NCI-H146 treated with DMSO at 0.1 percent for 48 hours (cell line): Measurements from ENCODE around the gene RABGAP1.
"Not testable (repeated sequence)": the region's sequence is repeated elsewhere in the genome, so short reads cannot be mapped to it uniquely, and the experiment has no call there.

Experiments used
- DNase-seq: peaks from one replicate; lab custom pipeline; 2025; ENCODE audit not compliant: unreplicated experiment; lab: John Stamatoyannopoulos, UW

RABGAP1 gene

DNA sequence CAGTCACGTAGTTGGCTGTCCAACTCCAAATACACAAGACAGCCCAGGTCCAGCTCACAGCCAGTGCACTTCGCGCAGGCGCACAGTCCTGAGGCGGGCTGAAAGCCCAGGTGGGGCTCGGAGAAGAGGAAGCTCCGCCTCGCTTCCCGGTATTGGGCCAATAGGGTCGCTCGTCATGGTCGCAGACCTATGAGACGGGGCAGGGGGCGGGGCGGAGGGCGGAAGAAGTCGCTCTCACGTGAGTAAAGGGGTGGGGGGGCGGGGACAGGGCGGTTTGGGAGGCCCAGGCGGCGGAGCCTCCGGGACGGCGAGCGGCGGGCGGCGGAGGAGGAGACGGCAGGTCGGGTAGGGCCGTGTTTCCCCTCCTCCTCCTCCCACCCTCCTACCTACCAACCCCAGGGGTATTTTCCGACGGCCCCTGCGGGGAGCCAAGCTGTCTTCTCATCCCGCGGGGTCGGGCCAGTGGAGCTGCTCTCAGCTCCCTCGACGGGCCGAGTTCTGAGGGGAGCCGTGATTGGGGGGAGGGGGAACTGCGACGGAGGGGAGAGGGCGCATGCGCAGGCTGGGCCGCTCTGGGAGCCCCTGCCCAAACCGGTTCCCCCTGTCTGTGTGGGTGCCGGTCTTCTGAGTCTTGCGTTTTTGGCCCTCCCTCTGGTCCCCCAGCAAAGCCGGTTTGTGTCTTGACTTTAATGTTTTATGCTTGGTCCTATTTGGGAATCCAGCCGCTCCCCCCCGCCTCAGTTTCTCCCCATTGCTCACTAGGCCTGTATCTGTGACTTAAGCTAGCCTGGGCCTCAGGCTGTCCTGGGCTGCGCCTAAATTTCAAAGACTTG lies at the start of gene RABGAP1:
Gene RABGAP1 (plus strand): TSS at position 272 of the 833 bp plus-strand sequence. CDS start 16,040 bp downstream, outside the sequence.
- DNase-seq, result peak; percentile 87

DNA sequence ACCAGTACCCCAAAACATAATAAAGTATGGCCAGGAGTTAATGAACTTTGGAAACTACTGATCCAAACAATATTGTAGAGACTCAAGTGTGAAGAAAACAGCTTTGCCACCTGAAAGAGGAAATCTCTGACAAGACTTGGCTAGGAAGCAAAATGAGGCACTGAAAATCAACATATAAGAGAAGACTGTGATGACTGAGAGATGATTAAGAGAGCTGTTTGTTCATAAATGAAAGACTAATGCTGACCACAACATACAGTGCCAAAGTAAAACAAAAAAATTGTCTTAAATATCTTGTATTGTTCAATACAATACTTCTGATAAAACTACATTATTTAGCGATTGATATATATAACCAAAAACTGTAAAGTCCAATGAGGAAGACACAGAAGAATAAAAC lies 42.9 kb upstream of the RABGAP1 start:
- no peak for DNase-seq

DNA sequence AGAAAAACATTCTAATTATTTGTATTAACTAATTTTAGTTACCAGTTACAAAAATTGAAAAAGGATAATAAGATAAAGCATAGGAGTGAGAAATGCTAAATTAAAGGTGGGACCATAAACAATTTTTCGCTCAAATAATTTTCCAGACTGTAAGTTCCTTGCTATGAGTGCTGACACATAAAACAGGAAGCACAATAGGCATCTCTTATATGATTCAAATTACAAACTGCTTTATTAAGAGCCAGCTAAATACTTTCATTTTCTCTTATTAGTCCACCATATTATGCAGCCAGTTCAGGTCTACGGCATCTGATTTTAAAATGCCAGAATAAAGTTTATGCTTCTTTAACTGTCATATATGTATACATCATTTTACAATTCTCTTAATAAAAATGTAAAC lies 40.0 kb upstream of the RABGAP1 start:
- DNase-seq, result no peak

DNA sequence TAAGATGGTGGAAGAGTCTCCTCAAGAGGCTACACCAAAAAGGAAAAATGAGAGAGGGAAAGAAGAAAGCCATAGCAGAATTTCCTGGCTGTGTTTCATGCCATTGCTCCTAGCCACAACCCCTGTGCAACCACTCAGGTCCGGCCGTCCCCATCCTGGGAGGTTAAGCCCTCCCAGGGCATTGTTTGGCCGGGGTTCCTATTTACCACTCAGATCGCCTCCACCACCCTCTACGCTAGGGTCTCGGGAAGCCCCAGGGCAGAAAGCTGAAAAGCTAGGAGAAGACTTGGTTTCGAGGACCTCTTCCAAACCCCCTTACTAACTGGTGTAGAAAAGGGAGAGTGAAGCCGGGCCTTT lies 36.4 kb upstream of the RABGAP1 start:
- DNase-seq, result peak; percentile 14

DNA sequence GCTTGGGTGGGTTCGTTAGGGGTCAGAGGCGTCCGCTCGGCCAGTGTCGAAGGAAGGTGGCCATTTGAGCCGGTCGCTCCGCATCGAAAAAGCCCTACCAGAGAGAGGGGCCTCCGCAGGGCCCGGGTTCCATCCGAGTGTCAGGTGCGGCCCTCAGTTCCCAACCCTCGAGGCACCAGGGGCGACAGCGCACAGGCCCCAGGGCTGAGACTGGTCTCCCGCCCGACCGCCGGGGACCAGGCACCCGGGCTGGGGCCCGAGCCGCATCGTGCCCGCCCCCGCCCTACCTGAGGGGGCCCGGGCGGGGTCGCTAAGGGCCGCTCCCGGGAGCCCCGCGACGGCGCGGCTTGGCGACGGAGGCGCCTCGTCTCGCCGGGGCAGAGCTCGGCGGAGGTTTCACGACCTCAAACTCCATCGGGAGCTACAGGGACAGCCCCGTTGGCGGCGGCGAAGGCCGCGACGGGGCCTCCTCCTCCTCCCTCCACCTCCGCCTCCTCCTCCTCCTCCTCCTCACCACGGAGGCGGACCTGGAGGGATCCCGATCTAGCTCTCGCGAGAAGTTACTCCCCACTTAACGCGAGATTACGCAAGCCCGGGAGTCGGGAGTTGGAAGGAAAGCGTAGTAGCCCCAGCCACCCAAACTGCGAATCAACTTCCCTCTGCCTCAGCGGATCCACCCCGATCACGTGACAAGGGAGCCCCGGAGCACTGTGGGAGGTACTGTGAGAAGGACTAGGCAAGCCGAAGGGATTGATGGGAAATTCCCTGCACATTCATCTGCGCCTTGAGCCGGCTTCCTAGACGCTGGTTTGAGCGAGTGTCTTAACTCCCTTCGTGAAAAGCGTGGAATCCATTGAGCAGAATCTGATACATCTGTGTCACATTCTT lies 35.8 kb upstream of the RABGAP1 start, which contains the start of gene RC3H2:
Gene RC3H2 (minus strand): TSS at position 537 of the 888 bp plus-strand sequence. CDS start 7,850 bp downstream, outside the sequence.
- DNase-seq, result peak; percentile 94

DNA sequence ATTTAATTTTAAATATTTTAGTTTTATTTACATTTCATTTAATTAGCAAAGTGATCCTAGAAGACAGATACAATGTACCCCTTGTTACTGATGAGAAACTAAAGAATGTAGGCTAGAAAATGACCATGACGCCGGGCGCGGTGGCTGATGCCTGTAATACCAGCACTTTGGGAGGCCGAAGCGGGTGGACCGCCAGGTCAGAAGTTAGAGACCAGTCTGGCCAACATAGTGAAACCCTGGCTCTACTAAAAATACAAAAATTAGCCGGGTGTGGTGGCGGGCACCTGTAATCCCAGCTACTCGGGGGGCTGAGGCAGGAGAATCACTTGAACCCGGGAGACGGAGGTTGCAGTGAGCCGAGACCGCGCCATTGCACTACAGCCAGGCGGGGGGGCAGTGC lies 34.7 kb upstream of the RABGAP1 start:
- DNase-seq, result not testable (repeated sequence)

DNA sequence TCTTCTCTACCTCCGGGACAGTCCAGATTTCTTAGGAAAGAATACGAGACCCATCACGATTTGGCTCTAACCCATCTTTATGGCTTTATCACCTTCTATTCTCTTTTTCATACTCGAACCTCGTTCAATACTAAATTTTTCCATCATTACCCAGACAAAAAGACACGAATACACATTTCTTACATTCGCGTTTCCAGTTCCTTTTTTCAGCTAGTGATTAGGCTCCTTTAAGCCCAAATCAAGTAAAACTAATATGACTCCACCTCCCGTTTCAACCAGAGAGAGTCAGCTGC lies 28.2 kb upstream of the RABGAP1 start:
- DNase-seq, result no peak

DNA sequence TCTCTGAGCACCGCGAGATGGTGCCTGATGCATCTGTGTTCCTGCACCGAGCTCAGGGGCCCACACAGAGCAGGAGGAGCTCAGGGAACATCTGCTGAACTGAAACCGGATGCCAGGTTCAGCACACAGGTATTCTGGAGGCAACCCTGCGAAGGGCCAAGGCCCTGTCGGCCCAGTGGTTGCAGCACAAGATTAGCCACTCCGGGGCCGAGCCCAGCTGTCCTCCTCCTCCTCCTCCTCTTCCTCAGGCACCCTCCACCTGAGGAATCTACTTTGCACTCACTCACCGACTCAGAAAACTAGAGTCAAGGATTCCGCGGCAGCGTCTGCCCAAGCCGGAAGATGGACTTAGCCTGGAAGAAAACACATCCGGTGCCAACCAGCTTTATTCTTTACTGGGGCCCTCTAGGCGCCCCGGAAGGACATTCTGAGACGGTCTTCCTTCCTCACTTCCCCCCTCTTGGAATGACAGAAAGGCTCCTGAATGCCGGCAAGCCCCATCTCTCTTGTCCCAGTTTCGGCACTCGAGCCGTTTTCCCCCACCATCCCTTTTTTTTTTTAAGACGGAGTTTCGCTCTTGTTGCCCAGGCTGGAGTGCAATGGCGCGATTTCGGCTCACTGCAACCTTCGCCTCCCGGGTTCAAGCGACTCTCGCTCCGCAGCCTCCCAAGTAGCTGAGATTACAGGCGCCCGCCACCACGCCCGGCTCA lies 27.7 kb upstream of the RABGAP1 start, which contains the start of gene ZBTB6:
Gene ZBTB6 (minus strand): TSS at position 360 of the 710 bp plus-strand sequence. CDS start 1,251 bp downstream, outside the sequence.
- peak; percentile 53 for DNase-seq

DNA sequence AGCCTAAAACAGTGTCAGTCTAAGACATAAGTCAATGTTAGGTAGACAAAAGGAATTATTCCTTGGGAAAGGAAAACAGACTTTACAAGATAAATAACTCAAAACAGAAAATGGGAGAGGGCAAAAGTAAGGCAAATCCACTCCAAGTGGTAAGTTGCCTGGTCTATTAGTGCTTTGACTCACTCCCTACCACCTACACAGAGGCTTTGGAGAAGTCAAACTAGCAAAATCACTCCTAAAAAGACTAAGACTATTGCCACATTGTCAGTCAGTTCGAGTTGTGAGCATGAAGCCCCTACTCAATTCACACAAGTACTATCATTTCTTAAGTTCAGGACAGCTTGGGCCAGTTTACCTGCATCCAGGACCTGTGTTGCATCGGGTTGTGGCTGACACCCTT lies 22.5 kb upstream of the RABGAP1 start:
- no peak for DNase-seq

DNA sequence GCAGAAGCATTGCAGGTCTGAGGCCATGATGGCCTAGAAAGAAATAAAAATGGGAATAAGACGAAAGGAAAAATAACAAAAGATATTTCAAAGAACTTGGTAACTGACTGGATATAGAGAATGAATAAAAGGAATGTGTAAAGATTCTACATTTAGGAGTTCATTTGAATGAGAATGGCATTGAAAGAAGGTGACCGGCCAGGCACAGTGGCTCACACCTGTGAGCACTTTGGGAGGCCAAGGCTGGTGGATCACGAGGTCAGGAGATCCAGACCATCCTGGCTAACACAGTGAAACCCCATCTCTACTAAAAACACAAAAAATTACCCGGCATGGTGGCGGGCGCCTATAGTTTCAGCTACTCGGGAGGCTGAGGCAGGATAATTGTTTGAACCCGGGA lies 18.1 kb upstream of the RABGAP1 start:
- no peak for DNase-seq

DNA sequence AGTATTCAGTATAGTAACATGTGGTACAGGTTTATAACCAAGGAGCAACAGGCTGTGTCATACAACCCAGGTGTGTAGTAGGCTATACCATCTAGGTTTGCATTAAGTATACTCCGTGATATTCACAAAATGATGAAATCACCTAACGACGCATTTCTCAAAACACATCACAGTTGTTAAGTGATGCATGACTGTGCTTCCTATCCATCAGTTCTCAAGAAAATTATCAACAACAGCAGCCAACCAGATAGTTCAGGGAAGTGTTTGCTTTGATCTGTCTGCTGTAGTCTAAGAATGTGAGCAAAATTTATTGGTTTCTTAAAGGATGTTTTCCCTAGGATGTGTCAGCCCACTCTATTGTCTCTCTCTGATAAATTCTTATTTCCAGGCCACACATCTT lies 16.9 kb upstream of the RABGAP1 start:
- no peak for DNase-seq

DNA sequence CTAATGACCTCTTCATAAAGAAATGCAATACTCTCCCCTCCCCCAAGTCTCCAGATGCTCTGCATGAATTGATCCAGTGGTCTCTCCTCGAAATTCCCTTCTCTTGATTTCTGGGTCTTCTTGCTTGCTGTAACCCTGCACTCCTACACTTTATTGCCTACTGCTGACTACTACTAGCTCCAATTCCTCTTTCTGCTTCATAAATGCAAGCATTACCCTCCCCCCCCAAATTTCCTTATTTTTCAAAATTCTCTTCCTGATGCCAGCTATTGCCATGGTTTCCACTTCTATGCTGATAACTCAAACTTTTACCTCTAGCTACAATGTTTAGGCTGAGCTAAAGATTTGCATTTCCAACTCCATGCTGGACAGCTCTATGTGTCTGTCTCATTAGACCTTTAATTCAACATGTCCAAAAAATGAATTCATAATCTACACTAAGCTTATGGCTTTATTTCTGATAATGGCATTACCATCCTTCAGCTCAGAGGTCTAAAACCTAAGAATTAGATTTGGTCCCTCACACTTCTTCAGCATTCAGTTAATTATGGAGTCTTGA lies 10.9 kb upstream of the RABGAP1 start:
- no peak for DNase-seq

DNA sequence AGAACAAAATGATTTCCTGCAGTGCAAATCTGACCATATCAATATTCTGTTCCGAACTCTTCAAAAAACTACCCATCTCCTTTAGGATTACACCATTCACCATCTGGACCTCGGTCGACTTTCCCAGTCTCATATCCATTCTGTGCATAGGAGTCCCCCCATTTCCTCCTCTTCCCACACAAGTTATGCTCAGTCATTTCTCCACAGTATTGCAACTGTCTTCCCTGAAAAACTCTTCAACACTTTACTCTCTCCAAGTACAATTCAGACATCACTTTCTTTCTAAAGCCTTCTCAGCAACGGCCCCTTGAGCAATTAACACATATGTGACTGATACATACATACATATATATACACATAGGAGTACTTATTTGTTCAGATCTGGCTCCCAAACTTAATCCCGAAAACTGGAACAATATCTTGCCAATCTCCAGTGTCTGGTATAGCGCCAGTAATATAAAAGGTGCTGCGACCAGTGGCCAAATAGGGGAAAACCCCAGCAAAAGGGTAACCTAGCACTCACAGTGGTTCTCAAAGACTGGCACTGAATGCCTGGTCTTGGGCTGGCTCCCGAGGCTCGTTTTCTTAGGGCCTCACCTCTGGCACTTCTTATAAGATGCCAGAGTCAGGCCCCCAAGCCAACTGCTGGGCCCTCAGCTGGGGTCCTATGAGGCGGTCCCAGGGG lies 10.1 kb upstream of the RABGAP1 start:
- DNase-seq, result no peak

DNA sequence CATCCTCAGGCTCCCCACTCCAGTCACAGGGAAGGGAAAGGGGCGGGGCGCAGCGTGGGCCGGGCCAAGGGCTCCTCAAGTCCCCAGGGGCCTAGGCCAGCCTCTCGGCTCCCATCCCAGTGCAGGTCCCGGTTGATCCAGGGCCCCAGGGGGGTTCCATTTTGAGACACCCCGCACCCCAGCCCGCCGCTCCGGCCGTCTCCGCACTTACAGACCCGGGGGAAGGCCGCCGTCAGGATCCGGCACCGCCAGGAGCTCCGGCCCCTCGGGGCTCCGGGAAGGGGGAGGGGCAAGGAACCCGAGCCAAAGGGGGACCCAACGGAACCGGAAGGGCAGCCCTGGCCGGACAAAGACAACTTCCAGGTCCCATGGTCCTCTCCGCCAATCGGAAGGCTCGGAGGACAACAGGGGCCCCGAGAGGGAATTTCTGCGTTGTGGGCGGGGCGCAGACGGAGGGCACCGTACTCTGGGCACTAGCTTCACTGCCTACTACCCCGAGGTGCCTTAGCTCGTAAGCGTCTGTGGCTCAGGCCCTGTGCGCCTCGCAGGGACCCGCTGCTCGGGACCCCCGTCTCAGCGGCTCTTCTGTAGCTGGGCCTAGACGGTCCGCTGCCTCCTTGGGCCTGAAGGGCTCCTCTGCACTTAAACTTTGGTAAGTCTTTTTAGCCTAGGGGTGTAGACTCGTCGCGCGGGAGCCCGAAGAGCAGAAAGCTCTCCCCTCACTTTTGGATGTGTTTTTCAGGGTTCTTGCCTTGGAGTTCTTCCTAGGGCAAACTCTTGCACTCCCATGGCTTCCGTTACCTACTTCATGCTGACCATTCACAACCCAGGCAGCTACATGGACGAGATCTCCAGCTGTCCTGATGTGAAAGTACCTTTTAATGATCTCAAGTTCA lies 9.3 kb upstream of the RABGAP1 start, which contains the start of gene ZBTB26:
Gene ZBTB26 (minus strand): TSS at position 287 of the 896 bp plus-strand sequence. CDS start 11,578 bp downstream, outside the sequence.
- DNase-seq, result peak; percentile 73

DNA sequence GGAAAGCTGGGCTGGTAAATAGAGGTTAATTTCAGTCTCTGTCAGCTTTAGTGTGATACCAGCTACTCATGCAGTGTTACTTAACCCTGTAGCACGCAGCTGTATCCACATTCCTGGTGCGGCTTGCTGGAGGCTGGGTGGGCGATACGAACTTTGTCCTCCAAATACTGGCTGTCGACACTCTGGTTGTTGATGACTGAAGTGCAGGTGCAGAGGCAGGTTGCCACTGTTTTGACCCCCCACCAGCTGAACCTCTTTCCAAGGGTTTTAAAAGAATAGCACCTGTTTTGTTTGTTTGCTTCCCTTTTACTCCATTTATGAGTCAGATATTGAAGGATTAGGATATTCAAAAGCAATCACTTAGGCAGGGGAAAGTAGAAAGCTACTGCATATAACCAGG lies 4.4 kb upstream of the RABGAP1 start:
- no peak for DNase-seq

DNA sequence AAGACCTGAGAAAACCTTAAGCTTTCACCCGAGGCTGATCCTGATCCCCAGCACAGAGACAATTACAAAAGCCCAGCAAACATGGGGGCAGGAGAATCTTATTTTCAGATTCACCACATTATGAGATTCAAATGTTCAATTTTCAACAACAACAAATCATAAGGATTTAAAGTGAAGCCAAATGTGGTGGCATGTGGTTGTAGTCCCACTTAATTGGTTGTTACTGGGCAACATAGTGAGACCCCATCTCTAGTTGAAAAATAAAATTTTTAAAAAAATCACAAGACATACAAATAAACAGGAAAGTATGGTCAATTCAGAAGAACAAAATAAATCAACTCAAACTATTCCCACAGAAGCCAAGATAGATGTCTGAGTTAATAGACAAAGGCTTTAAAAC lies 3.9 kb upstream of the RABGAP1 start:
- DNase-seq, result no peak

DNA sequence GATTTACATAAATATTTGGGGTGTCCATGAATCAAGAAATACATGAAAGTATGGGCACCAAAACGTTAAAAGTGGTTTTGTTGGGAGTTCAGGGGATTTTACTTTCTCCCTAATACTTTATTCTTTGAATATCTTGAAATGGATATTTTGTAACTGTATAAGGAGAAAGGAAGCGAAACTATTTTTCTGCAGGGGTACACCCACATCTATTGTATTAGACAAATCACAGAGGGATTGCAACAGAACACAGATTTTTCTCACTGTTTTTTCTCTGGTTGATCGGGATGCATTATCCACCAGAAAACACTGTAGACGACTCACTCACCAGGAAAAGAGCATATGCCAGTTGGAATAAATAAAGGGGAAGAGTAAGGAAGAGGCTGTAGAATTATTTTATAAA lies 1.2 kb upstream of the RABGAP1 start:
- no peak for DNase-seq

DNA sequence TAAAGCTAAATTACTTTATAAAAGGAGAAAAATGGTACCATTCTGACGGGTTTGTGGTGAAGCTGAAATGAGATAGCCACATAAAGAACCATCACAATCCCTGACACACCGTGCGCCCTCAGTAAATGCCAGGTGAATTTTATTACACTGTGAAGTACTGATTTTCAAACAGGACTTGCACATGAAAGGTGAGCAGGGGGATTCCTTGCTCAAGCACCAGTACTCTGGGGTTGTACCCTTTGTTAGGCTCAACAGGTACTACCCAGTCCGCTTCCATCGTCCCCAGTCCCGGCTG lies 419 bp upstream of the RABGAP1 start:
- no peak for DNase-seq

DNA sequence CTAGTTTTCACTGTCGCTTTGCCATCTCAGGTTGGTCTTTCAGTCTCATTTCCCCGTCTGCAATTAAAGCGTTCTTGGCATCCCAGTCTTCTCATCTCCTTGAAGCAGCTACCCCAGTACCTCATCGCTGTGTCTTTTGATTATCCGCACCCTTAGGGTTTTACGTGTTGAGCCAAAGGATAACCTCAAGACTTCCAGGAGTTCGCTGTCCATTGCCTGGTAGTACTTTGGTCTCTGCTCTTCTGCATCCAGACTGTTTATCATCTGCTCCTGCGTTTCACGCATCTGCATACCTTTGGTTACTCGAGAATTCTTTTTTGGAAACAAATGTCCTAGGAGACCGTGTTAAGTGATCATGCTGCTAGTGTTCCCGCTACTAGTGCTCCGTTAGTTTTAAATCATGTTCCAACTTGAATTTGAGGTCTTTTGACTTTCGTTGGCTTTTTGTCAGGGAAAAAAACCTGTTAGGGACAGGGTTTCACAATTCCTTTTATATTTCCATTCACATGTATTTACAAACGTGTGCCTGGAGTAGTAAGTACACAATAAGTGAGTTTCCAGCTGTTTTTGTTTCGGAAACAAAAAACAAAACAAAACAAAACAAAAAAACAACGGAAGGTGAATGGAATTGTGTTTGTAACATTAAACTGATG lies 888 bp downstream of the RABGAP1 start:
- DNase-seq, result no peak
